Lung (tissue), 12 donors: ENCODE data around the gene TENT5C. TPM values are rescaled to one million over a fixed set of nuclear protein-coding genes. Genes with fewer than 3 reads are reported as not detected.

Experiments
- ATAC-seq: fragments of 200-7000 bp; cut with Tn5 transposase; one replicate; pipeline ENCODE4 v1.9.1; 2020; ENCODE audit warnings: moderate number of reproducible peaks; ENCODE audit not compliant: insufficient read depth, low FRiP score
- DNase-seq, 3 donors: peaks; one replicate each; pipeline ENCODE4 v3.0.0-alpha.2; 2013 to 2017
- H3K27ac ChIP-seq, 2 donors: one replicate each; pipeline ENCODE4 v1.5.1; 2013; ENCODE audit warnings: mild to moderate bottlenecking in 2 of 2, moderate library complexity in 2 of 2, control low read depth in 1 of 2, inconsistent platforms in 1 of 2, low read depth in 1 of 2, low read length in 1 of 2
- H3K27me3 ChIP-seq, 3 donors: one replicate each; pipeline ENCODE4 v1.5.1; 2013; ENCODE audit warnings: low read length in 2 of 3; ENCODE audit not compliant: control insufficient read depth in 3 of 3, insufficient read depth in 3 of 3
- H3K36me3 ChIP-seq, 4 donors: one replicate each; pipeline ENCODE4 v1.5.1; 2013; ENCODE audit warnings: low read length in 4 of 4, mild to moderate bottlenecking in 1 of 4, moderate library complexity in 1 of 4; ENCODE audit not compliant: control insufficient read depth in 4 of 4, insufficient read depth in 4 of 4
- H3K4me1 ChIP-seq, 5 donors: one replicate each; pipeline ENCODE4 v1.5.1; 2013; ENCODE audit warnings: low read length in 5 of 5, mild to moderate bottlenecking in 2 of 5, moderate library complexity in 1 of 5; ENCODE audit not compliant: control insufficient read depth in 5 of 5, insufficient read depth in 5 of 5
- H3K4me3 ChIP-seq: one replicate; pipeline ENCODE4 v1.5.1; 2013; ENCODE audit warnings: mild to moderate bottlenecking, control low read depth, moderate library complexity
- H3K9ac ChIP-seq, 2 donors: one replicate each; pipeline ENCODE4 v1.5.1; 2013; ENCODE audit warnings: low read length in 2 of 2, control low read depth in 1 of 2; ENCODE audit not compliant: insufficient read depth in 1 of 2
- H3K9me3 ChIP-seq, 4 donors: one replicate each; pipeline ENCODE4 v1.5.1; 2013; ENCODE audit warnings: low read length in 3 of 4, mild to moderate bottlenecking in 1 of 4, moderate library complexity in 1 of 4; ENCODE audit not compliant: control insufficient read depth in 4 of 4, insufficient read depth in 3 of 4
- WGBS, 2 donors: extraction: QIAGEN DNeasy Blood & Tissue Kit; methylation state at CpG; one replicate each; pipeline ENCODE4 v1.1.7; 2013; 5-methylcytosine and 5-hydroxymethylcytosine counted together
- polyA plus RNA-seq, 2 donors: library from polyadenylated mRNA; stranded (reverse); fragments of 200-250 nt; gene quantifications; one replicate each; pipeline ENCODE4 v1.2.1, GENCODE V29; 2013
- total RNA-seq, 2 donors: library from RNA; depleted of rRNA in 1 of 2; stranded (reverse); fragments of >200 nt in 1 of 2; gene quantifications; one replicate each; pipeline ENCODE4 v1.2.1, GENCODE V29; 2014 to 2021
- TF ChIP-seq, protein P1 (sequence below): IDR thresholded peaks from 2 replicates; pipeline ENCODE4 v1.5.1; 2012; ENCODE audit warnings: mild to moderate bottlenecking; ENCODE audit errors: control extremely low read depth, extremely low read depth
- donor health status: control.
- donor health status: control.
- donor health status: Bipolar disorder and iron deficiency.
- donor health status: healthy.
- donor health status: DM: yes; HTN: yes; CAD: no.

TENT5C gene
- total and polyA plus RNA-seq, 4 donors: 2.7 to 39.0 (median 17.5) TPM

DNA sequence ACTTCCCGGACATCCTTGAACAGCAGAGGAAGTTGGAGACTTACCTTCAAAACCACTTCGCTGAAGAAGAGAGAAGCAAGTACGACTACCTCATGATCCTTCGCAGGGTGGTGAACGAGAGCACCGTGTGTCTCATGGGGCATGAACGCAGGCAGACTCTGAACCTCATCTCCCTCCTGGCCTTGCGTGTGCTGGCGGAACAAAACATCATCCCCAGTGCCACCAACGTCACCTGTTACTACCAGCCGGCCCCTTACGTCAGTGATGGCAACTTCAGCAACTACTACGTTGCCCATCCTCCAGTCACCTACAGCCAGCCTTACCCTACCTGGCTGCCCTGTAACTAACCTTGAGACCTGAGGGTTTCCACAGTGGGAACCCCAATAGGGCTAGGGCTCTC lies 17.9 kb downstream of the TENT5C start:
- WGBS, 2 donors: 96 to 98% methylated on average over 13 of the region's 13 CpGs
- Histone ChIP-seq H3K36me3 (peaks cover 0 to 12% (median 0%) of the 10 kb centered on the region in 4 donors), H3K27ac (no peak overlapping the region), H3K9ac (no peak overlapping the region), H3K27me3 (no peaks in the 10 kb centered on the region), H3K4me1 (peaks cover 0 to 12% (median 1%) of the 10 kb centered on the region in 5 donors), H3K4me3 (no peak overlapping the region), H3K9me3 (no peaks in the 10 kb centered on the region)
- ATAC-seq: no peak
- DNase-seq: no peak
- TF ChIP-seq, protein P1, sequence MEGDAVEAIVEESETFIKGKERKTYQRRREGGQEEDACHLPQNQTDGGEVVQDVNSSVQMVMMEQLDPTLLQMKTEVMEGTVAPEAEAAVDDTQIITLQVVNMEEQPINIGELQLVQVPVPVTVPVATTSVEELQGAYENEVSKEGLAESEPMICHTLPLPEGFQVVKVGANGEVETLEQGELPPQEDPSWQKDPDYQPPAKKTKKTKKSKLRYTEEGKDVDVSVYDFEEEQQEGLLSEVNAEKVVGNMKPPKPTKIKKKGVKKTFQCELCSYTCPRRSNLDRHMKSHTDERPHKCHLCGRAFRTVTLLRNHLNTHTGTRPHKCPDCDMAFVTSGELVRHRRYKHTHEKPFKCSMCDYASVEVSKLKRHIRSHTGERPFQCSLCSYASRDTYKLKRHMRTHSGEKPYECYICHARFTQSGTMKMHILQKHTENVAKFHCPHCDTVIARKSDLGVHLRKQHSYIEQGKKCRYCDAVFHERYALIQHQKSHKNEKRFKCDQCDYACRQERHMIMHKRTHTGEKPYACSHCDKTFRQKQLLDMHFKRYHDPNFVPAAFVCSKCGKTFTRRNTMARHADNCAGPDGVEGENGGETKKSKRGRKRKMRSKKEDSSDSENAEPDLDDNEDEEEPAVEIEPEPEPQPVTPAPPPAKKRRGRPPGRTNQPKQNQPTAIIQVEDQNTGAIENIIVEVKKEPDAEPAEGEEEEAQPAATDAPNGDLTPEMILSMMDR: no peak

DNA sequence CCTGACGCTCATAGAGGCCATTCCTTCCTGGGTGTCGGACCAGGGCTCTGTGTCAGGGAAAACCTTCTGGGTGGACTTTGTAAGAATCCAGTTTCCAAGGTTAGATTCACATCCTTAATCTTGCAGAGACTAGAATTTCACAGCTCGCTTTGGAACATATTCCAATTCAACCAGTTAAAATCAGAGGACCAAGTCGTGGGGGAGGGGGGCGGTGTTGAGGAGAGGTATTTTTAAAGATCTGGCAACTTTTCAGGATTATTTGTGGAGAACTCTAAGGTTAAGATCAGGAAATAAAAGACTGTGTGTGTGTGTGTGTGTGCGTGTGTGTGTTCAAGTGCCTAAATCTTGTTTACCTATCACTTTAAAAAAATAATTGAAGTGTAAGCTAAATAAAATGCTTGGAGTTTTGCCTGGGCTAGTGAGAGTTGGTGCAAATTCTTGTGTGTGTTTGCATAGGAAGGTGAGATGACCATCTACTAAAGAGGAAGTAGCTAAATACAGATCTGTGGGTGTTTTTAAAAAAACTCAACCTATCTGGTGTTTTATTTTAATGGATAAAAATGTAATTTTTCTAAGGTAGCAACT lies 21.8 kb downstream of the TENT5C start:
- Histone ChIP-seq H3K27me3 (no peaks in the 10 kb centered on the region), H3K4me3 (no peak overlapping the region), H3K27ac (no peak overlapping the region), H3K4me1 (peaks cover 0 to 19% (median 3%) of the 10 kb centered on the region in 5 donors), H3K9ac (no peak overlapping the region), H3K9me3 (no peaks in the 10 kb centered on the region), H3K36me3 (peaks cover 0 to 10% (median 0%) of the 10 kb centered on the region in 4 donors)
- ATAC-seq: no peak
- DNase-seq: peak; percentile 37 to 78 (median 45)
- WGBS, 2 donors: 55 to 63% methylated on average over 6 of the region's 6 CpGs
- TF ChIP-seq, protein P1: no peak

DNA sequence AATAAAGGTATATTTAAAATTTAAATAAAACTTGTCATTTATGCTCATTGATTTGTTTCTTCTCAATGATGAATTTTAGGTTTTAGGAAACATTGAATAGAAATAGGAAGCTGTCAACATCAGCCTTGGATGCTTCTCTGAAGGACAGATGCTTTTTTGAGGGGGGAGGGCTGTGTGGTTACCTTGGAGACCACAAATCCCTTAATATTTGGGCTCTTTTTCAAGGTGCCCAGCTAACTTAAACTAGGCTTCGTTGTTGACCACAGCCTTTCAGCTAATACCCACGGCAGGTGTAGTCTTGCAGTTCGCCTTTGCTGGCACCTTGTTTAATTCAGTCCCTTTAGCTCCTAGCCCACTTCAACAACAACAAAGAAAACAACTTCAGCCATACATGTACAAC lies 22.5 kb downstream of the TENT5C start:
- peaks cover 0 to 21% (median 3%) of the 10 kb centered on the region in 5 donors for H3K4me1 ChIP-seq
- DNase-seq (no peak), ATAC-seq (no peak)
- no peak overlapping the region for H3K27ac ChIP-seq
- no peak overlapping the region for H3K4me3 ChIP-seq
- H3K36me3 ChIP-seq: peaks cover 0 to 6% (median 0%) of the 10 kb centered on the region in 4 donors
- H3K9me3 ChIP-seq: no peaks in the 10 kb centered on the region
- H3K27me3 ChIP-seq: no peaks in the 10 kb centered on the region
- WGBS, 2 donors: 77 to 90% methylated on average over 3 of the region's 3 CpGs
- TF ChIP-seq, protein P1: no peak
- H3K9ac ChIP-seq: no peak overlapping the region
